Measurements from ENCODE around the gene COL4A5.

GRCh38 chrX:108610141-108610540, 170.5 kb downstream of the COL4A5 start:
- TF ChIP-seq POLR2A (IDR thresholded peaks at IDR 0.05; ENCODE audit: low read length) (no peak), GATA1 (IDR thresholded peaks at IDR 0.05; ENCODE audit: low read depth, low read length) (no peak)
